Activated CD8-positive, alpha-beta memory T cell treated with anti-CD3 and anti-CD28 coated beads for 24 hours (primary cell): Measurements from ENCODE around the gene CD99.
"Not testable (repeated sequence)": the region's sequence is repeated elsewhere in the genome, so short reads cannot be mapped to it uniquely, and the experiment has no call there.

Experiments used
- DNase-seq: peaks from one replicate; pipeline ENCODE4 v3.0.0-alpha.2; 2020

CD99 gene

GRCh38 chrX:2780472-2781225, 89.6 kb downstream of the CD99 start:
- not testable (repeated sequence) for DNase-seq

- no peak for DNase-seq
Measured at GRCh38 chrX:2781226-2781571, 90.1 kb downstream of the CD99 start.

- DNase-seq, result no peak
Measured at GRCh38 chrX:2781698-2782097, 90.6 kb downstream of the CD99 start.

- DNase-seq, result no peak
Measured at GRCh38 chrX:2782171-2782570, 91.1 kb downstream of the CD99 start.

GRCh38 chrX:2782778-2783177, 91.7 kb downstream of the CD99 start:
- no peak for DNase-seq

- no peak for DNase-seq
Measured at GRCh38 chrX:2784026-2784425, 92.9 kb downstream of the CD99 start.

GRCh38 chrX:2785538-2785937, 94.4 kb downstream of the CD99 start:
- no peak for DNase-seq

GRCh38 chrX:2788980-2789379, 97.9 kb downstream of the CD99 start:
- DNase-seq, result no peak

- DNase-seq, result no peak
Measured at GRCh38 chrX:2789569-2789968, 98.5 kb downstream of the CD99 start.
